Upper lobe of left lung (tissue), 4 donors: ENCODE data around the gene ZC3H15.

ENCODE experiments used
- EP300 ChIP-seq, 4 donors: sonication (generic); formaldehyde crosslinking; IDR thresholded peaks; one replicate each; pipeline ENCODE4 v1.5.1; 2017; ENCODE audit warnings: antibody characterized with exemption in 4 of 4, control low read depth in 2 of 4
- POLR2A ChIP-seq, 4 donors: fragments of 450-650 bp; IDR thresholded peaks; one replicate each; pipeline ENCODE4 v1.5.1; 2016 to 2017; ENCODE audit warnings: antibody characterized with exemption in 4 of 4, mild to moderate bottlenecking in 2 of 4
- POLR2AphosphoS5 ChIP-seq, 2 donors: sonication (generic); formaldehyde crosslinking; IDR thresholded peaks; one replicate each; pipeline ENCODE4 v1.5.1; 2017; ENCODE audit warnings: antibody characterized with exemption in 2 of 2
- TF ChIP-seq, protein P1 (sequence below), 6 experiments: fragments of 450-650 bp in 4 of 6; fragments of 200-600 bp in 2 of 6; sonication (generic) in 2 of 6; IDR thresholded peaks; one replicate each; pipeline ENCODE4 v1.5.1; 2016 to 2019; ENCODE audit warnings: antibody characterized with exemption in 6 of 6

DNA sequence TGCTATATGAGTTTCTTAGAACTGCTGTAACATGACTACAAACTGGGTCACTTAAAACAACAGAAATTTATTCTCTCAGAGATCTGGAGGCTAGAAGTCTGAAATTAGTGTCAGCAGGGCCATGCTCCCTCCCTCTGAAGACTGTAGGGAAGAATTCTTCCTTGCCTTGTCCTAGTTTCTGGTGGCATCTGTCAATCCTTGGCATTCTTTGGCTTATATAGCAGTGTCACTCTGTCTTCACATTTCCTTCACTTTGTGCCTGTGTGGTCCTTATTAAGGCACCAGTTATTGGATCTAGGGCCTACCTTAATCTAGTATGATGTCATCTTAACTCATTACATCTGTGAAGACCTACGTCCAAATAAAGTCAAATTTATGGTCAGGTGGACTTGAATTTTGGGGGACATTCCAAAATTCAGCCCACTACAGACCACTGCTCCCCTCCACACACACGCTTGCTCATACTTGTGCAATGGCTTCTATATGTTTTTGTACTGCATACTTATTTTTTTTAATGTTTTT lies 7.6 kb downstream of the ZC3H15 start:
- TF ChIP-seq, protein P1, sequence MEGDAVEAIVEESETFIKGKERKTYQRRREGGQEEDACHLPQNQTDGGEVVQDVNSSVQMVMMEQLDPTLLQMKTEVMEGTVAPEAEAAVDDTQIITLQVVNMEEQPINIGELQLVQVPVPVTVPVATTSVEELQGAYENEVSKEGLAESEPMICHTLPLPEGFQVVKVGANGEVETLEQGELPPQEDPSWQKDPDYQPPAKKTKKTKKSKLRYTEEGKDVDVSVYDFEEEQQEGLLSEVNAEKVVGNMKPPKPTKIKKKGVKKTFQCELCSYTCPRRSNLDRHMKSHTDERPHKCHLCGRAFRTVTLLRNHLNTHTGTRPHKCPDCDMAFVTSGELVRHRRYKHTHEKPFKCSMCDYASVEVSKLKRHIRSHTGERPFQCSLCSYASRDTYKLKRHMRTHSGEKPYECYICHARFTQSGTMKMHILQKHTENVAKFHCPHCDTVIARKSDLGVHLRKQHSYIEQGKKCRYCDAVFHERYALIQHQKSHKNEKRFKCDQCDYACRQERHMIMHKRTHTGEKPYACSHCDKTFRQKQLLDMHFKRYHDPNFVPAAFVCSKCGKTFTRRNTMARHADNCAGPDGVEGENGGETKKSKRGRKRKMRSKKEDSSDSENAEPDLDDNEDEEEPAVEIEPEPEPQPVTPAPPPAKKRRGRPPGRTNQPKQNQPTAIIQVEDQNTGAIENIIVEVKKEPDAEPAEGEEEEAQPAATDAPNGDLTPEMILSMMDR (IDR thresholded peaks at IDR 0.05): no peak
- TF ChIP-seq POLR2AphosphoS5 (IDR thresholded peaks at IDR 0.05) (no peak), POLR2A (IDR thresholded peaks at IDR 0.05) (no peak), EP300 (IDR thresholded peaks at IDR 0.05) (no peak)
